MM.1S (cell line): ENCODE results near the gene C17orf78.
A peak's percentile ranks its signal among the peaks of the same experiment; 100 is the strongest.
"Not testable (repeated sequence)": the region's sequence is repeated elsewhere in the genome, so short reads cannot be mapped to it uniquely, and the experiment has no call there.

Experiments
- DNase-seq: peaks from one replicate; pipeline ENCODE4 v3.0.0-alpha.2; 2015
- H2AFZ ChIP-seq: fragments of 300-600 bp; sonication (generic); 2 replicates; pipeline ENCODE4 v1.6.0; 2016; ENCODE audit warnings: antibody characterized with exemption, low read length
- H3F3A ChIP-seq: fragments of 300-600 bp; sonication (generic); 2 replicates; pipeline ENCODE4 v1.6.1; 2016; ENCODE audit warnings: mild to moderate bottlenecking, antibody characterized with exemption, low read length, moderate library complexity, mixed read lengths; ENCODE audit not compliant: insufficient read depth
- H3K27ac ChIP-seq: fragments of 300-600 bp; sonication (generic); 2 replicates; pipeline ENCODE4 v1.5.1; 2016; ENCODE audit warnings: mild to moderate bottlenecking, low read length
- H3K27me3 ChIP-seq: fragments of 300-600 bp; sonication (generic); replicated peaks from 2 replicates; pipeline ENCODE4 v1.6.0; 2016; ENCODE audit warnings: low read length; ENCODE audit not compliant: insufficient read depth
- H3K36me3 ChIP-seq: fragments of 300-600 bp; sonication (generic); replicated peaks from 2 replicates; pipeline ENCODE4 v1.6.1; 2016; ENCODE audit warnings: mild to moderate bottlenecking, low read length, mixed read lengths; ENCODE audit not compliant: insufficient read depth
- H3K4me1 ChIP-seq: fragments of 300-600 bp; sonication (generic); 2 replicates; pipeline ENCODE4 v1.6.1; 2016; ENCODE audit warnings: low read length, mixed read lengths
- H3K4me2 ChIP-seq: fragments of 300-600 bp; sonication (generic); 2 replicates; pipeline ENCODE4 v1.6.0; 2016; ENCODE audit warnings: low read depth, low read length
- H3K4me3 ChIP-seq: fragments of 300-600 bp; sonication (generic); 2 replicates; pipeline ENCODE4 v1.5.1; 2016; ENCODE audit warnings: low read length, mixed read lengths
- H3K79me2 ChIP-seq: fragments of 300-600 bp; sonication (generic); 2 replicates; pipeline ENCODE4 v1.6.1; 2016; ENCODE audit warnings: mixed run types, low read length, mixed read lengths
- H3K9ac ChIP-seq: fragments of 300-600 bp; sonication (generic); 2 replicates; pipeline ENCODE4 v1.6.1; 2016; ENCODE audit warnings: low read length, mixed read lengths
- H3K9me2 ChIP-seq: fragments of 300-600 bp; sonication (generic); replicated peaks from 2 replicates; pipeline ENCODE4 v1.6.1; 2016; ENCODE audit warnings: mild to moderate bottlenecking, low read length, mixed read lengths; ENCODE audit not compliant: insufficient read depth
- H3K9me3 ChIP-seq: fragments of 300-600 bp; sonication (generic); replicated peaks from 2 replicates; pipeline ENCODE4 v1.6.1; 2016; ENCODE audit warnings: mild to moderate bottlenecking, low read length, mixed read lengths; ENCODE audit not compliant: insufficient read depth
- H4K20me1 ChIP-seq: fragments of 300-600 bp; sonication (generic); 2 replicates; pipeline ENCODE4 v1.6.1; 2016; ENCODE audit warnings: mild to moderate bottlenecking, low read length, moderate library complexity, mixed read lengths; ENCODE audit not compliant: insufficient read depth
- CTCF ChIP-seq: fragments of 300-600 bp; sonication (generic); IDR thresholded peaks from 2 replicates; pipeline ENCODE4 v1.5.1; 2016; ENCODE audit warnings: antibody characterized with exemption, low read length, mixed read lengths
- EZH2 ChIP-seq: fragments of 300-600 bp; sonication (generic); optimal IDR thresholded peaks from 2 replicates; pipeline ENCODE3; 2017; ENCODE audit warnings: low read depth, mild to moderate bottlenecking, antibody characterized with exemption, low read length, mixed read lengths
- EZH2phosphoT487 ChIP-seq: fragments of 300-600 bp; sonication (generic); IDR thresholded peaks from 2 replicates; pipeline ENCODE4 v1.6.1; 2018; ENCODE audit warnings: antibody characterized with exemption, low read length

Gene C17orf78

GRCh38 chr17:37356796-37357569, 18.8 kb upstream of the C17orf78 start:
- H2AFZ ChIP-seq, H3K27ac ChIP-seq, H3K4me1 ChIP-seq, H3K36me3 ChIP-seq, H3F3A ChIP-seq, H3K27me3 ChIP-seq, H4K20me1 ChIP-seq, DNase-seq, H3K9me3 ChIP-seq, H3K4me3 ChIP-seq, H3K9me2 ChIP-seq, H3K9ac ChIP-seq: not testable (repeated sequence)
- Histone ChIP-seq H3K79me2 (peaks cover 54% of the 10 kb centered on the region), H3K4me2 (peak overlapping the region; percentile 92)

GRCh38 chr17:37358098-37358829, 17.5 kb upstream of the C17orf78 start:
- H3K79me2 ChIP-seq: peaks cover 43% of the 10 kb centered on the region

GRCh38 chr17:37358830-37359681, 16.7 kb upstream of the C17orf78 start:
- Histone ChIP-seq H3K9ac (peak overlapping the region; percentile 84), H3K9me2 (no peaks in the 10 kb centered on the region), H3K27ac (peak overlapping the region; percentile 25; the same call in 1 of the 2 replicates), H2AFZ (peak overlapping the region; percentile 93), H3K4me3 (peak overlapping the region; percentile 78), H3F3A (peaks cover 5% of the 10 kb centered on the region; the same call in 1 of the 2 replicates), H3K4me2 (peak overlapping the region; percentile 92), H4K20me1 (no peaks in the 10 kb centered on the region), H3K27me3 (no peaks in the 10 kb centered on the region), H3K4me1 (0 out of 2 replicates have a peak, but pooled peaks cover 5% of the 10 kb centered on the region), H3K9me3 (no peaks in the 10 kb centered on the region), H3K36me3 (no peaks in the 10 kb centered on the region), H3K79me2 (peaks cover 38% of the 10 kb centered on the region)
- TF ChIP-seq CTCF (peak; percentile 5; the same call in 1 of the 2 replicates), EZH2 (no peak)
- peak; percentile 97 for DNase-seq

More at GRCh38 chr17:37358098-37358829, 17.5 kb upstream of the C17orf78 start:
- Histone ChIP-seq H4K20me1 (no peaks in the 10 kb centered on the region), H2AFZ (peak overlapping the region; percentile 93), H3K27me3 (no peaks in the 10 kb centered on the region), H3K27ac (peak overlapping the region; percentile 25; the same call in 1 of the 2 replicates), H3K4me2 (peak overlapping the region; percentile 92), H3K9me2 (no peaks in the 10 kb centered on the region), H3K9me3 (no peaks in the 10 kb centered on the region), H3F3A (peaks cover 5% of the 10 kb centered on the region; the same call in 1 of the 2 replicates), H3K9ac (peak overlapping the region; percentile 84), H3K4me3 (peak overlapping the region; percentile 78), H3K36me3 (no peaks in the 10 kb centered on the region), H3K4me1 (0 out of 2 replicates have a peak, but pooled peaks cover 5% of the 10 kb centered on the region)
- TF ChIP-seq EZH2: no peak
- no peak for TF ChIP-seq CTCF
- TF ChIP-seq EZH2phosphoT487: no peak
- peak; percentile 46 for DNase-seq
